NOMO-1 (cell line): ENCODE data around the gene ANKK1.

Source experiments
- DNase-seq, 2 experiments: peaks; one replicate each; lab custom pipeline; 2025; ENCODE audit not compliant: unreplicated experiment in 2 of 2; lab: John Stamatoyannopoulos, UW

Gene ANKK1

GRCh38 chr11:113377681-113378412 is 9.7 kb upstream of the ANKK1 start:
- DNase-seq: no peak

- no peak for DNase-seq
Measured at GRCh38 chr11:113378692-113379091, 8.9 kb upstream of the ANKK1 start.

- DNase-seq: no peak
Measured at GRCh38 chr11:113382121-113382520, 5.5 kb upstream of the ANKK1 start.

- no peak for DNase-seq
Measured at GRCh38 chr11:113384551-113384950, 3.0 kb upstream of the ANKK1 start.

GRCh38 chr11:113385749-113386148 is 1.8 kb upstream of the ANKK1 start:
- DNase-seq: no peak

- no peak for DNase-seq
Measured at GRCh38 chr11:113386866-113387265, 713 bp upstream of the ANKK1 start.

- DNase-seq: no peak
Measured at GRCh38 chr11:113389272-113389671, 1.7 kb downstream of the ANKK1 start.

GRCh38 chr11:113392236-113392921 is 4.8 kb downstream of the ANKK1 start:
- no peak for DNase-seq

- no peak for DNase-seq
Measured at GRCh38 chr11:113393501-113393985, 6.0 kb downstream of the ANKK1 start.

- no peak for DNase-seq
Measured at GRCh38 chr11:113394919-113395318, 7.3 kb downstream of the ANKK1 start.

- DNase-seq: no peak
Measured at GRCh38 chr11:113395782-113396336, 8.3 kb downstream of the ANKK1 start.

GRCh38 chr11:113396690-113397089 is 9.1 kb downstream of the ANKK1 start:
- DNase-seq: no peak

- no peak for DNase-seq
Measured at GRCh38 chr11:113397212-113397611, 9.6 kb downstream of the ANKK1 start.

- no peak for DNase-seq
Measured at GRCh38 chr11:113397821-113398220, 10.2 kb downstream of the ANKK1 start.

- DNase-seq: no peak
Measured at GRCh38 chr11:113398669-113399430, 11.3 kb downstream of the ANKK1 start.

GRCh38 chr11:113400631-113401230 is 13.2 kb downstream of the ANKK1 start:
- DNase-seq: no peak

GRCh38 chr11:113401718-113402117 is 14.1 kb downstream of the ANKK1 start:
- DNase-seq: no peak

GRCh38 chr11:113404859-113405430 is 17.4 kb downstream of the ANKK1 start:
- DNase-seq: no peak

- DNase-seq: no peak
Measured at GRCh38 chr11:113405724-113406478, 18.3 kb downstream of the ANKK1 start.

- DNase-seq: no peak
Measured at GRCh38 chr11:113407163-113407562, 19.6 kb downstream of the ANKK1 start.
